ENCODE data around the gene ARHGAP22.

GRCh38 chr10:48651293-48651692, 46.4 kb upstream of the ARHGAP22 start:
- no peak for TF ChIP-seq CTCF (IDR thresholded peaks at IDR 0.05)
- no peak for TF ChIP-seq POLR2A (IDR thresholded peaks at IDR 0.05)
